Breast epithelium (tissue), 4 donors: ENCODE data around the gene SLC4A3. TPM values are rescaled to one million over a fixed set of nuclear protein-coding genes. Genes with fewer than 3 reads are reported as not detected.
A peak's percentile ranks its signal among the peaks of the same experiment; 100 is the strongest.

Source experiments
- DNase-seq, 2 donors: peaks; one replicate each; pipeline ENCODE4 v3.0.0-alpha.2; 2019; ENCODE audit warnings: low spot score in 2 of 2
- H3K27ac ChIP-seq, 2 donors: fragments of 200-600 bp; sonication (generic) in 1 of 2; one replicate each; pipeline ENCODE4 v1.5.1; 2016 to 2019; ENCODE audit warnings: mild to moderate bottlenecking in 1 of 2
- H3K27me3 ChIP-seq, 2 donors: fragments of 200-600 bp; sonication (generic) in 1 of 2; one replicate each; pipeline versions ENCODE4 v1.5.1 to v1.6.0; 2017 to 2019; ENCODE audit warnings: control low read depth in 1 of 2, mild to moderate bottlenecking in 1 of 2
- H3K36me3 ChIP-seq: fragments of 200-600 bp; one replicate; pipeline ENCODE4 v1.5.1; 2019
- H3K4me1 ChIP-seq, 2 donors: fragments of 200-600 bp; sonication (generic); one replicate each; pipeline ENCODE4 v1.5.1; 2016 to 2019; ENCODE audit warnings: control low read depth in 1 of 2
- H3K4me3 ChIP-seq, 3 donors: fragments of 200-600 bp; sonication (generic); 1 replicate in 2 of 3; 2 replicates in 1 of 3; pipeline ENCODE4 v1.5.1; 2016 to 2019; ENCODE audit warnings: mild to moderate bottlenecking in 3 of 3, moderate library complexity in 2 of 3
- H3K9me3 ChIP-seq, 2 donors: fragments of 200-600 bp; sonication (generic) in 1 of 2; one replicate each; pipeline ENCODE4 v1.5.1; 2016 to 2019; ENCODE audit warnings: control low read depth in 1 of 2
- CTCF ChIP-seq, 3 donors: fragments of 450-650 bp; IDR thresholded peaks; one replicate each; pipeline ENCODE4 v1.5.1; 2016 to 2017; ENCODE audit warnings: antibody characterized with exemption in 3 of 3, mild to moderate bottlenecking in 3 of 3, moderate library complexity in 3 of 3
- POLR2A ChIP-seq: fragments of 450-650 bp; IDR thresholded peaks from one replicate; pipeline ENCODE4 v1.6.1; 2016; ENCODE audit warnings: antibody characterized with exemption, mild to moderate bottlenecking, moderate library complexity
- POLR2AphosphoS5 ChIP-seq, 3 donors: sonication (generic); formaldehyde crosslinking; IDR thresholded peaks; one replicate each; pipeline ENCODE4 v1.6.1; 2017; ENCODE audit warnings: antibody characterized with exemption in 3 of 3
- intact Hi-C: fragments of 100-400 bp; cut with DNase I; formaldehyde crosslinking; loops from one replicate; pipeline ENCODE4 v1.15.1; 2023; ENCODE audit warnings: low total_unique reads
- total RNA-seq, 3 donors: library from RNA; depleted of rRNA; stranded (reverse); fragments of >200 nt; gene quantifications; one replicate each; pipeline ENCODE4 v1.1.0, GENCODE V29; 2016

The SLC4A3 gene
- total RNA-seq, 3 donors from 2014 or later, result 2.1 to 4.7 (median 4.6) TPM

GRCh38 chr2:219672406-219672805 lies 45.0 kb downstream of the SLC4A3 start:
- Histone ChIP-seq H3K36me3 (no peaks in the 10 kb centered on the region), H3K9me3 (no peaks in the 10 kb centered on the region), H3K27me3 (no peaks in the 10 kb centered on the region), H3K4me3 (no peak overlapping the region), H3K27ac (no peak overlapping the region), H3K4me1 (no peaks in the 10 kb centered on the region)
- intact Hi-C loops, result no loop called here
- TF ChIP-seq POLR2AphosphoS5 (IDR thresholded peaks at IDR 0.05) (no peak), CTCF (IDR thresholded peaks at IDR 0.05) (no peak), POLR2A (no peak)
- DNase-seq, result no peak

GRCh38 chr2:219675221-219675620 lies 47.8 kb downstream of the SLC4A3 start:
- TF ChIP-seq CTCF (IDR thresholded peaks at IDR 0.05) (no peak), POLR2AphosphoS5 (IDR thresholded peaks at IDR 0.05) (no peak), POLR2A (no peak)
- Histone ChIP-seq H3K4me3 (no peak overlapping the region), H3K4me1 (no peaks in the 10 kb centered on the region), H3K27ac (peak overlapping the region; percentile 48 to 52), H3K9me3 (no peaks in the 10 kb centered on the region), H3K27me3 (no peaks in the 10 kb centered on the region), H3K36me3 (no peaks in the 10 kb centered on the region)
- DNase-seq, result peak in 1 of 2 donors; percentile 56
- intact Hi-C loops, result no loop called here

- TF ChIP-seq POLR2A (no peak), CTCF (IDR thresholded peaks at IDR 0.05) (no peak), POLR2AphosphoS5 (IDR thresholded peaks at IDR 0.05) (no peak)
- no peak for DNase-seq
- H3K4me1 ChIP-seq, result no peaks in the 10 kb centered on the region
- H3K4me3 ChIP-seq, result no peak overlapping the region
- H3K27ac ChIP-seq, result no peak overlapping the region
- no peaks in the 10 kb centered on the region for H3K9me3 ChIP-seq
- intact Hi-C loops, result no loop called here
- H3K27me3 ChIP-seq, result no peaks in the 10 kb centered on the region
- H3K36me3 ChIP-seq, result no peaks in the 10 kb centered on the region
These were observed 49.2 kb downstream of the SLC4A3 start for GRCh38 chr2:219676586-219676985.

GRCh38 chr2:219679041-219679440 lies 51.6 kb downstream of the SLC4A3 start:
- H3K27ac ChIP-seq, result no peak overlapping the region
- intact Hi-C loops, result no loop called here
- no peaks in the 10 kb centered on the region for H3K9me3 ChIP-seq
- no peak overlapping the region for H3K4me3 ChIP-seq
- no peak for DNase-seq
- no peaks in the 10 kb centered on the region for H3K4me1 ChIP-seq
- H3K36me3 ChIP-seq, result no peaks in the 10 kb centered on the region
- no peaks in the 10 kb centered on the region for H3K27me3 ChIP-seq
- TF ChIP-seq POLR2AphosphoS5 (IDR thresholded peaks at IDR 0.05) (no peak), CTCF (IDR thresholded peaks at IDR 0.05) (no peak), POLR2A (no peak)

GRCh38 chr2:219679571-219679970 lies 52.1 kb downstream of the SLC4A3 start:
- Histone ChIP-seq H3K4me1 (no peaks in the 10 kb centered on the region), H3K27me3 (no peaks in the 10 kb centered on the region), H3K36me3 (no peaks in the 10 kb centered on the region), H3K4me3 (no peak overlapping the region), H3K9me3 (no peaks in the 10 kb centered on the region), H3K27ac (no peak overlapping the region)
- DNase-seq, result no peak
- TF ChIP-seq POLR2AphosphoS5 (IDR thresholded peaks at IDR 0.05) (no peak), CTCF (IDR thresholded peaks at IDR 0.05) (no peak), POLR2A (no peak)
- intact Hi-C loops, result no loop called here
